ENCODE results near the gene PSMD12.

DNA sequence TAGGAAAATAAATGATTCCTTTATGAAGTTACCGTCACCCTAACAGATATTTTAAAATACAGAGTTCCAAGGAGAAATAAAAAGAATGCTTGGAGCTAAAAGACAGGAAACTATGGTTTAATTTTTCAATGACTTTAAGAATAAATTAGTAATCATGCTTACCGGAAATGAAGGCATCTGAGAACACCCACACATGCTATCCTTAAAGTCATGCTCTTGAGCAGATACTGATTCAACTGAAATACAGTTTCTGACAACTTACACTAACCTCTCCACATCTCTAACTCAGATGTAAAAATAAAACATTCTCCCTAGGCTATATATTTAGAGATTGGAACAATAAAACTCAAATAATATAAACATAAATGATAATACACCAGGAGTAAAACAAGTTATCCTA is 7.8 kb downstream of the PSMD12 start:
- TF ChIP-seq, protein P1, sequence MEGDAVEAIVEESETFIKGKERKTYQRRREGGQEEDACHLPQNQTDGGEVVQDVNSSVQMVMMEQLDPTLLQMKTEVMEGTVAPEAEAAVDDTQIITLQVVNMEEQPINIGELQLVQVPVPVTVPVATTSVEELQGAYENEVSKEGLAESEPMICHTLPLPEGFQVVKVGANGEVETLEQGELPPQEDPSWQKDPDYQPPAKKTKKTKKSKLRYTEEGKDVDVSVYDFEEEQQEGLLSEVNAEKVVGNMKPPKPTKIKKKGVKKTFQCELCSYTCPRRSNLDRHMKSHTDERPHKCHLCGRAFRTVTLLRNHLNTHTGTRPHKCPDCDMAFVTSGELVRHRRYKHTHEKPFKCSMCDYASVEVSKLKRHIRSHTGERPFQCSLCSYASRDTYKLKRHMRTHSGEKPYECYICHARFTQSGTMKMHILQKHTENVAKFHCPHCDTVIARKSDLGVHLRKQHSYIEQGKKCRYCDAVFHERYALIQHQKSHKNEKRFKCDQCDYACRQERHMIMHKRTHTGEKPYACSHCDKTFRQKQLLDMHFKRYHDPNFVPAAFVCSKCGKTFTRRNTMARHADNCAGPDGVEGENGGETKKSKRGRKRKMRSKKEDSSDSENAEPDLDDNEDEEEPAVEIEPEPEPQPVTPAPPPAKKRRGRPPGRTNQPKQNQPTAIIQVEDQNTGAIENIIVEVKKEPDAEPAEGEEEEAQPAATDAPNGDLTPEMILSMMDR (IDR thresholded peaks at IDR 0.05): no peak
- TF ChIP-seq POLR2AphosphoS5 (IDR thresholded peaks at IDR 0.05) (no peak), POLR2A (IDR thresholded peaks at IDR 0.05) (no peak)
